K562 (cell line): ENCODE data around the gene RERG. TPM values are rescaled to one million over a fixed set of nuclear protein-coding genes. Genes with fewer than 3 reads are reported as not detected.

Experiments
- ATAC-seq: fragments of 200-7000 bp; cut with Tn5 transposase; 3 replicates; pipeline ENCODE4 v1.9.1; 2020; ENCODE audit warnings: moderate library complexity
- BruUV-seq: library from RNA; stranded (reverse); fragments of 400-500 nt; replicated peaks from 2 replicates; lab custom pipeline; 2021; lab: Mats Ljungman, UMichigan
- CTCF ChIA-PET: fragments of 300-600 bp; formaldehyde crosslinking; extraction: SDS; loops from one replicate; lab custom pipeline; 2021; ENCODE audit warnings: low intra/inter-chr PET ratio; lab: Yijun Ruan, JAX
- POLR2A ChIA-PET: fragments of 300-600, 350-650 bp; sonication (Branson Sonifier 250); formaldehyde crosslinking; extraction: SDS; loops from one replicate; lab custom pipeline; 2021; ENCODE audit warnings: antibody characterized with exemption, inconsistent platforms; lab: Yijun Ruan, JAX
- DNase-seq, 4 experiments: peaks; one replicate each; pipeline versions ENCODE4 v3.0.0 to v3.0.0-alpha.2; 2011 to 2018; ENCODE audit warnings: low spot score in 3 of 4, mixed read lengths in 3 of 4; ENCODE audit errors: extremely low read depth in 1 of 4
- FAIRE-seq: peaks from 2 replicates; lab custom pipeline; 2011; peaks lifted over from hg19 to GRCh38; lab: Jason Lieb, UNC
- H2AFZ ChIP-seq: 2 replicates; pipeline ENCODE4 v1.6.0; 2011; ENCODE audit warnings: low read depth, low read length, control low read depth, inconsistent platforms
- H3K27ac ChIP-seq: fragments of 200-600 bp; 3 replicates; pipeline ENCODE4 v1.8.0; 2011; ENCODE audit warnings: low read depth, mild to moderate bottlenecking, control low read depth, inconsistent platforms, low read length, moderate library complexity, mixed read lengths; ENCODE audit errors: extremely low read depth
- H3K27me3 ChIP-seq, 2 experiments: fragments of 300-600 bp in 1 of 2; 2 replicates in 1 of 2; 3 replicates in 1 of 2; pipeline versions ENCODE4 v1.6.0 to v1.8.0; 2011; ENCODE audit warnings: inconsistent platforms in 2 of 2, low read length in 2 of 2, mild to moderate bottlenecking in 1 of 2, mixed read lengths in 1 of 2, moderate library complexity in 1 of 2; ENCODE audit not compliant: control insufficient read depth in 2 of 2, insufficient read depth in 2 of 2
- H3K36me3 ChIP-seq: fragments of 300-600 bp; 3 replicates; pipeline ENCODE4 v1.8.0; 2011; ENCODE audit warnings: mild to moderate bottlenecking, low read length, inconsistent platforms; ENCODE audit not compliant: control insufficient read depth, insufficient read depth
- H3K4me1 ChIP-seq, 2 experiments: fragments of 200-600 bp in 1 of 2; replicated peaks in 1 of 2; 2 replicates in 1 of 2; 3 replicates in 1 of 2; pipeline versions ENCODE4 v1.5.1 to v1.8.0; 2011; ENCODE audit warnings: inconsistent platforms in 2 of 2, low read length in 2 of 2, mild to moderate bottlenecking in 1 of 2, mixed read lengths in 1 of 2, moderate library complexity in 1 of 2; ENCODE audit not compliant: control insufficient read depth in 2 of 2, insufficient read depth in 2 of 2
- H3K4me2 ChIP-seq: 2 replicates; pipeline ENCODE4 v1.6.1; 2011; ENCODE audit warnings: low read length, control low read depth, inconsistent platforms, mixed read lengths; ENCODE audit not compliant: insufficient read depth
- H3K4me3 ChIP-seq: fragments of 200-600 bp; sonication (generic), shearing (Covaris generic); 2 replicates; pipeline ENCODE4 v1.5.1; 2016; ENCODE audit warnings: control low read depth, inconsistent platforms
- H3K79me2 ChIP-seq: fragments of 200-600 bp; 3 replicates; pipeline ENCODE4 v1.8.0; 2011; ENCODE audit warnings: low read length, inconsistent platforms; ENCODE audit not compliant: control insufficient read depth, insufficient read depth
- H3K9ac ChIP-seq, 2 experiments: 2 replicates each; pipeline versions ENCODE4 v1.6.0 to v1.6.1; 2011; ENCODE audit warnings: low read depth in 2 of 2, low read length in 2 of 2, control low read depth in 1 of 2, inconsistent platforms in 1 of 2, mild to moderate bottlenecking in 1 of 2, mixed read lengths in 1 of 2; ENCODE audit not compliant: insufficient read depth in 1 of 2
- H3K9me1 ChIP-seq: one replicate; pipeline ENCODE4 v1.6.0; 2011; ENCODE audit warnings: inconsistent platforms, mild to moderate bottlenecking, low read length, moderate library complexity; ENCODE audit not compliant: control insufficient read depth, insufficient read depth
- H3K9me3 ChIP-seq: replicated peaks from 2 replicates; pipeline ENCODE4 v1.5.1; 2011; ENCODE audit warnings: low read depth, low read length, inconsistent platforms; ENCODE audit not compliant: control insufficient read depth, insufficient read depth
- H4K20me1 ChIP-seq: replicated peaks from 2 replicates; pipeline ENCODE4 v1.6.1; 2011; ENCODE audit warnings: low read length, inconsistent platforms, mixed read lengths; ENCODE audit not compliant: control insufficient read depth, insufficient read depth
- BCL6 ChIP-seq: fragments of 250-450 bp; sonication (Bioruptor Pico); IDR thresholded peaks from 2 replicates; pipeline ENCODE4 v1.4.0; 2020
- HDAC8 ChIP-seq: fragments of 450-650 bp; IDR thresholded peaks from 2 replicates; pipeline ENCODE4 v1.6.1; 2016; ENCODE audit warnings: mild to moderate bottlenecking, missing genetic modification characterization, moderate library complexity, missing compliant biosample characterization
- MAFF ChIP-seq: IDR thresholded peaks from 2 replicates; pipeline ENCODE4 v1.6.1; 2012; ENCODE audit warnings: low read length, improper control_type of control experiment
- PRDM10 ChIP-seq: fragments of 450-650 bp; IDR thresholded peaks from 2 replicates; pipeline ENCODE4 v1.6.1; 2018; ENCODE audit not compliant: partially characterized antibody
- PTTG1 ChIP-seq: fragments of 450-650 bp; IDR thresholded peaks from 2 replicates; pipeline ENCODE4 v1.6.1; 2016; ENCODE audit warnings: low read depth, mild to moderate bottlenecking, missing genetic modification characterization, missing compliant biosample characterization
- TAF15 ChIP-seq: fragments of 200-400 bp; formaldehyde crosslinking; IDR thresholded peaks from 2 replicates; pipeline ENCODE4 v1.6.1; 2017; ENCODE audit warnings: mild to moderate bottlenecking, low read depth, low read length, moderate library complexity
- TRIM28 ChIP-seq: fragments of 450-650 bp; IDR thresholded peaks from 2 replicates; pipeline ENCODE4 v1.6.1; 2017
- ZNF124 ChIP-seq: sonication (generic); formaldehyde crosslinking; IDR thresholded peaks from 2 replicates; pipeline ENCODE4 v1.8.1; 2022; ENCODE audit warnings: missing genetic modification reagents
- ZNF133 ChIP-seq: fragments of 250-450 bp; sonication (Bioruptor Pico); IDR thresholded peaks from 2 replicates; pipeline ENCODE4 v1.4.0; 2020; ENCODE audit warnings: mild to moderate bottlenecking
- ZNF146 ChIP-seq: IDR thresholded peaks from one replicate; pipeline ENCODE4 v1.6.1; 2018; ENCODE audit warnings: missing compliant biosample characterization; ENCODE audit not compliant: unreplicated experiment
- ZNF507 ChIP-seq: conservative IDR thresholded peaks from 2 replicates; pipeline ENCODE4 v1.6.1; 2017; ENCODE audit warnings: missing genetic modification characterization, missing compliant biosample characterization
- WGBS: fragments of 100-300 bp; shearing (Covaris generic); methylation state at CpG from one replicate; pipeline ENCODE4 v1.1.6; 2016; ENCODE audit warnings: low coverage, mixed read lengths; ENCODE audit not compliant: insufficient coverage; ENCODE audit errors: missing lambda C conversion rate; 5-methylcytosine and 5-hydroxymethylcytosine counted together
- in situ Hi-C: fragments of 300-500 bp; cut with MboI; formaldehyde crosslinking; loops from 4 replicates; pipeline ENCODE4 v1.15.0; 2018; ENCODE audit warnings: inconsistent platforms, mixed read lengths
- intact Hi-C: fragments of 100-400 bp; cut with micrococcal nuclease; formaldehyde crosslinking; loops from 2 replicates; pipeline ENCODE4 v1.14.2; 2022
- polyA plus RNA-seq, 8 experiments: library from polyadenylated mRNA; depleted of rRNA in 4 of 8; stranded (reverse) in 5 of 8; unstranded in 3 of 8; fragments of >200 nt; fragmentation: Nextera tagmentation in 2 of 8; fragmentation: Illumina TruSeq in 1 of 8; extraction: Ambion mirVana in 2 of 8; extraction: Trizol in 1 of 8; gene quantifications; 2 replicates each; pipeline versions ENCODE4 v1.2.1 to v1.2.3, GENCODE V29; 2011 to 2014; ENCODE audit warnings: inconsistent platforms in 1 of 8, missing spikeins in 1 of 8
- total RNA-seq, 7 experiments: library from RNA; depleted of rRNA in 6 of 7; stranded (reverse); fragments of >200 nt in 6 of 7; fragmentation: Illumina TruSeq in 2 of 7; extraction: Trizol in 2 of 7; gene quantifications; 2 replicates each; pipeline versions ENCODE4 v1.2.1 to v1.2.3, GENCODE V29; 2011 to 2021; ENCODE audit warnings: low replicate concordance in 1 of 7
- TF ChIP-seq, protein P1 (sequence below): sonication (generic); formaldehyde crosslinking; IDR thresholded peaks from 2 replicates; pipeline ENCODE4 v1.8.0; 2022; ENCODE audit warnings: mild to moderate bottlenecking, missing genetic modification reagents, borderline replicate concordance

The RERG gene
- total and polyA plus RNA-seq, 9 of the 15 experiments (the other 6 are each of a cell fraction or from before 2014, with no cell fraction given), result 2.2 to 7.3 (median 3.0) TPM

DNA sequence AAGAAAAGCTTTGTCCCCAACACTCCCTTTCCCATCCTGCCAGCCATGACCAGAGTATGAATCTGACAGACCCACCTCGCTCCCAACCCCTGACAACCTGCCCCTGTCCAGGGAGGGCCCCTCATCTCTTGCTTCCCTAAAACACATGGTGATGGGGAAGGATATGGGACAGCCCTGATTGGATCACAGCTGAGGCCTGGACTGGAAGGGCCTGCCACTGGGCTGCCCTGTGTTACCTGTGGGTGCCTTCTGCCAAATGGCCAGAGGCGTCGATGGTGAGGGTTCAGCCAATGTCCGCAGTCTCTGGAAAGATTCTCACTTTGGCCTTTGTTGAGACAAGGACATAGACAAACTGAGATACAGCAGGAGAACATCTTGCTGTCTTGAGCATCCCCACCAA lies 13.3 kb upstream of the RERG start:
- H3K4me1 ChIP-seq, result no peaks in the 10 kb centered on the region

More for the DNA sequence above, 13.3 kb upstream of the RERG start:
- CTCF ChIA-PET, result no interaction called here
- Histone ChIP-seq H3K9ac (no peak overlapping the region), H3K27ac (no peak overlapping the region), H3K4me3 (no peak overlapping the region), H3K9me1 (no peaks in the 10 kb centered on the region), H4K20me1 (no peaks in the 10 kb centered on the region), H3K9me3 (no peaks in the 10 kb centered on the region), H3K36me3 (no peaks in the 10 kb centered on the region), H2AFZ (no peak overlapping the region), H3K79me2 (no peaks in the 10 kb centered on the region), H3K4me2 (no peak overlapping the region), H3K27me3 (no peaks in the 10 kb centered on the region)
- no CpG with 5 or more reads among the region's 4 CpGs for WGBS
- POLR2A ChIA-PET, result no interaction called here
- TF ChIP-seq HDAC8 (tag), result no peak
- TF ChIP-seq PTTG1, result no peak
- no peak for TF ChIP-seq BCL6 (CRISPR knock-in tag)
- TF ChIP-seq, protein P1, sequence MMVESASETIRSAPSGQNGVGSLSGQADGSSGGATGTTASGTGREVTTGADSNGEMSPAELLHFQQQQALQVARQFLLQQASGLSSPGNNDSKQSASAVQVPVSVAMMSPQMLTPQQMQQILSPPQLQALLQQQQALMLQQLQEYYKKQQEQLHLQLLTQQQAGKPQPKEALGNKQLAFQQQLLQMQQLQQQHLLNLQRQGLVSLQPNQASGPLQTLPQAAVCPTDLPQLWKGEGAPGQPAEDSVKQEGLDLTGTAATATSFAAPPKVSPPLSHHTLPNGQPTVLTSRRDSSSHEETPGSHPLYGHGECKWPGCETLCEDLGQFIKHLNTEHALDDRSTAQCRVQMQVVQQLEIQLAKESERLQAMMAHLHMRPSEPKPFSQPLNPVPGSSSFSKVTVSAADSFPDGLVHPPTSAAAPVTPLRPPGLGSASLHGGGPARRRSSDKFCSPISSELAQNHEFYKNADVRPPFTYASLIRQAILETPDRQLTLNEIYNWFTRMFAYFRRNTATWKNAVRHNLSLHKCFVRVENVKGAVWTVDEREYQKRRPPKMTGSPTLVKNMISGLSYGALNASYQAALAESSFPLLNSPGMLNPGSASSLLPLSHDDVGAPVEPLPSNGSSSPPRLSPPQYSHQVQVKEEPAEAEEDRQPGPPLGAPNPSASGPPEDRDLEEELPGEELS (CRISPR knock-in tag), result no peak
- no peak for TF ChIP-seq PRDM10
- TF ChIP-seq TRIM28, result no peak
- TF ChIP-seq ZNF146, result no peak
- TF ChIP-seq MAFF, result no peak
- no peak for TF ChIP-seq TAF15
- no peak for TF ChIP-seq ZNF507 (tag)
- TF ChIP-seq ZNF124 (CRISPR knock-in tag), result no peak
- TF ChIP-seq ZNF133 (CRISPR knock-in tag), result no peak
- BruUV-seq, result no TSS peak
- ATAC-seq, result no peak
- DNase-seq, result no peak
- intact Hi-C loops (no loop called here), in situ Hi-C loops (no loop called here)
- FAIRE-seq, result no peak
